ENCODE data around the gene CIT. TPM values are rescaled to one million over a fixed set of nuclear protein-coding genes. Genes with fewer than 3 reads are reported as not detected.

The CIT gene
- total RNA-seq, 1 donor from 2014 or later, result 6.8 TPM

DNA sequence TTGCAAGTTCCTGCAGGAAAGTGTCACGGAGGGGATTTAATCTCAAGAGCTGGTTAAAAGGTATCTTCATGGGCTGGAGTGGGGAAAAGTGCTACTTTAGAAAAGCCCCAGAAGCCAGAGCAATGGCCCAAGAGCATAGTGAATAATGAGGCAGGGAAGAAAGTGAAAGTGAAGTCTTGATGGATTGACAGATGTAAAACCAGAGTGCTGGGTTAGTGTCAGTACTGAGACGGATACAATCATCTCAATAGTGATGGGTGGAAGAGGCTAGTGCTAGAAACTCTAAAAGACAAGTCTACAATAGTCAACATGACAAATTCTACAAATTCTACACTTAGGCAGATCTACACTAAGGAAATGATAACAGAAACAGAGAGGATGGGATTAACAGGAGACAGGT lies 68.1 kb downstream of the CIT start:
- Histone ChIP-seq H3K27ac (ENCODE audit: low read depth, low read length) (no peak overlapping the region), H3K9ac (ENCODE audit: low read depth in 1 of 3, low read length in 3 of 3) (no peak overlapping the region), H3K4me1 (ENCODE audit: control insufficient read depth in 3 of 3, insufficient read depth in 3 of 3, low read length in 3 of 3) (peaks cover 6 to 7% (median 7%) of the 10 kb centered on the region in 3 donors), H3K9me3 (ENCODE audit: control insufficient read depth in 3 of 3, low read length in 3 of 3) (no peaks in the 10 kb centered on the region), H3K4me3 (ENCODE audit: low read length in 3 of 3) (no peak overlapping the region), H3K36me3 (ENCODE audit: control insufficient read depth in 3 of 3, insufficient read depth in 3 of 3, low read length in 3 of 3) (no peaks in the 10 kb centered on the region), H3K27me3 (ENCODE audit: control insufficient read depth in 3 of 3, insufficient read depth in 3 of 3, low read length in 3 of 3) (no peaks in the 10 kb centered on the region)

DNA sequence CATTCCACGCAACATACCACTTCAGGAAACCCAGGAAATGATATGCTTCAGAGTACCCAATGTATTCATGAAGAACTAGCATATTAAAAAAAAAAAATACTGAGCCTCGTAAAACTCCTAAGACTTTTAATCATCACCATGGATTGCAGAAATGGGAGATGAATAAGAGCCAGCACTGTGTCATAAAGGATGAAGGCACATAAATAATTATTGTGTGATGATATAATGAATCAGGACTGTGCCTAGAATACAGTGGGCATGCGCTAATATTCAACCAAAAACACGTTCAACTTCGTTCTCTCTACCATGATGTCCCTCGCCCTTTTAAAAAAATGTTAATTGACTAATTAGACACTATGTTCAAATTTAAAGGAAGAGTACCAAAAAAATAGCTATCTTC lies 68.7 kb downstream of the CIT start:
- H3K9me3 ChIP-seq (ENCODE audit: control insufficient read depth in 3 of 3, low read length in 3 of 3), result no peaks in the 10 kb centered on the region
- H3K36me3 ChIP-seq (ENCODE audit: control insufficient read depth in 3 of 3, insufficient read depth in 3 of 3, low read length in 3 of 3), result no peaks in the 10 kb centered on the region
- H3K9ac ChIP-seq (ENCODE audit: low read depth in 1 of 3, low read length in 3 of 3), result no peak overlapping the region
- H3K4me3 ChIP-seq (ENCODE audit: low read length in 3 of 3), result no peak overlapping the region
- no peak overlapping the region for H3K27ac ChIP-seq (ENCODE audit: low read depth, low read length)
- H3K27me3 ChIP-seq (ENCODE audit: control insufficient read depth in 3 of 3, insufficient read depth in 3 of 3, low read length in 3 of 3), result no peaks in the 10 kb centered on the region
- H3K4me1 ChIP-seq (ENCODE audit: control insufficient read depth in 3 of 3, insufficient read depth in 3 of 3, low read length in 3 of 3), result peaks cover 11 to 13% (median 13%) of the 10 kb centered on the region in 3 donors

DNA sequence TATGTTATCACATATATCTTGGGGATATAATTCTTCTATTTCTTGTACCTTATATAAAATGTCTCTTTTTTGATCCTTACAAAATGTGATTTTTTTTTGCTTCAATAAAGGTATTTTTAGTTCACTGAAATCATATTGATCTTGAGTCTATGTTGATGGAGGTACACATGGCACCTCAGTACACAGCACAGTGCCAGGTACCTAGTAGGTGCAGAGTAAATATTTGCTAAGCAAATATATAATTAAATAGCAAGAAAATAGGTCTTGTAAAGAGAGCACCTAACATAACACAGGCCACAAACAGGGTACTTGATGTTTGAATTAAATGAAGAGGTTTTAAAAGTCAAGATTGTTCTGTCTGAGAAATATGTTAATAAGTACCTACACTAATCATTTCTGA lies 69.7 kb downstream of the CIT start:
- Histone ChIP-seq H3K27ac (ENCODE audit: low read depth, low read length) (no peak overlapping the region), H3K36me3 (ENCODE audit: control insufficient read depth in 3 of 3, insufficient read depth in 3 of 3, low read length in 3 of 3) (no peaks in the 10 kb centered on the region), H3K4me3 (ENCODE audit: low read length in 3 of 3) (no peak overlapping the region), H3K4me1 (ENCODE audit: control insufficient read depth in 3 of 3, insufficient read depth in 3 of 3, low read length in 3 of 3) (peaks cover 14 to 17% (median 15%) of the 10 kb centered on the region in 3 donors), H3K9ac (ENCODE audit: low read depth in 1 of 3, low read length in 3 of 3) (no peak overlapping the region), H3K9me3 (ENCODE audit: control insufficient read depth in 3 of 3, low read length in 3 of 3) (no peaks in the 10 kb centered on the region), H3K27me3 (ENCODE audit: control insufficient read depth in 3 of 3, insufficient read depth in 3 of 3, low read length in 3 of 3) (no peaks in the 10 kb centered on the region)

DNA sequence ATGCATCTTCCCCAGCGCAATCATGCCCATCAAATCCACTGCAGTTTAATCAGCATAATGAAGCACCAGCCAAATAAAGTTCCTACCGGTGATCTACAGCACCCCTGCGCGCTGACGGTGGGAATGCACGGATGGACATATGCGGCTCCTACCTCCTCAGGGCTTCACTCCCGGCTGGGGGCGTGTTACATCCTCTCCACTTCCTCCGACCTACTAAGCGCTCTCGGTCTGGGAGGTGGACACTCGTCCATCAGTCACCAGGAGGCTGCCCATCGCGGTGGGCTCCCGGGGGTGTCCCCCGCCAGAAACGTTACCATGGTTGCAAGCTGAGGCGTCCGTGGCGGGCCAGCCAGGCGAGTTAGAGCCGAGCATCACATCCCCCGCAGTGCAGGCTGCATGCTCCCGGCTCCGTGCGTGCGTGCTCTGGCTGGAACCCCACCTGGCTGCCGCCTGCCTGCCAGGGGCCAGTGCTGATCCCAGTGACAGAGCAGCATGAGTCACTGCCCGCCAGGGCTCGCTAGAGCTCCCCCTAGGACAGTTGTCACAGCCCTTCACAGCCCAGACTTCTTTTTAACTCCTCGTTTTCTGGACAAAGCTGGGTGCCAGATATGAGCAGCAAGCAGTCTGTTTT lies 73.0 kb downstream of the CIT start:
- peak overlapping the region in 1 of 3 donors; percentile 46 for H3K9ac ChIP-seq (ENCODE audit: low read depth in 1 of 3, low read length in 3 of 3)
- no peaks in the 10 kb centered on the region for H3K36me3 ChIP-seq (ENCODE audit: control insufficient read depth in 3 of 3, insufficient read depth in 3 of 3, low read length in 3 of 3)
- peaks cover 14 to 17% (median 15%) of the 10 kb centered on the region in 3 donors for H3K4me1 ChIP-seq (ENCODE audit: control insufficient read depth in 3 of 3, insufficient read depth in 3 of 3, low read length in 3 of 3)
- H3K27ac ChIP-seq (ENCODE audit: low read depth, low read length), result no peak overlapping the region
- H3K27me3 ChIP-seq (ENCODE audit: control insufficient read depth in 3 of 3, insufficient read depth in 3 of 3, low read length in 3 of 3), result no peaks in the 10 kb centered on the region
- peak overlapping the region; percentile 49 to 70 (median 65) for H3K4me3 ChIP-seq (ENCODE audit: low read length in 3 of 3)
- H3K9me3 ChIP-seq (ENCODE audit: control insufficient read depth in 3 of 3, low read length in 3 of 3), result no peaks in the 10 kb centered on the region

DNA sequence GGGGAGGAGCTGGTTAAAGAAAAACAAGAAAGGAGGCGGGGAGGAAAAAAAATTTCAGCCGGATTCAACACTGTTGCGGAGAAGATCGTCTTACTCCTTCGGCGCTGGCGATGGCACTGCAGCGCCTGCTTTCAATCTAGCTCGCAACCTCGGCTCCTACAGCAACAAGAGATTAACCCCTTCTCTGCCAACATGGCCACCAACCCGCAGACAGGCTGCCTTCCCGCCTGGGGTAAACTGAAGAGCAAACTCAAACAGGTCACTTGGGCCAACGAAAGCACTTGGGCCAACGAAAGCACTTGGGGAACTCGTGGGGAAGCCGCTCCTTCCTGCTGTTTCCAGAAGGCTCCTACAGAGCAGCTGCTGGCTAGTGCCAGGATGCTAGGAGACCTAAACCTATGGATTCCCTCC lies 73.7 kb downstream of the CIT start:
- H3K27ac ChIP-seq (ENCODE audit: low read depth, low read length), result no peak overlapping the region
- H3K4me3 ChIP-seq (ENCODE audit: low read length in 3 of 3), result peak overlapping the region; percentile 55 to 70 (median 65)
- H3K4me1 ChIP-seq (ENCODE audit: control insufficient read depth in 3 of 3, insufficient read depth in 3 of 3, low read length in 3 of 3), result peaks cover 14 to 17% (median 15%) of the 10 kb centered on the region in 3 donors
- no peaks in the 10 kb centered on the region for H3K27me3 ChIP-seq (ENCODE audit: control insufficient read depth in 3 of 3, insufficient read depth in 3 of 3, low read length in 3 of 3)
- H3K36me3 ChIP-seq (ENCODE audit: control insufficient read depth in 3 of 3, insufficient read depth in 3 of 3, low read length in 3 of 3), result no peaks in the 10 kb centered on the region
- peak overlapping the region in 2 of 3 donors; percentile 11 to 55 for H3K9ac ChIP-seq (ENCODE audit: low read depth in 1 of 3, low read length in 3 of 3)
- no peaks in the 10 kb centered on the region for H3K9me3 ChIP-seq (ENCODE audit: control insufficient read depth in 3 of 3, low read length in 3 of 3)

DNA sequence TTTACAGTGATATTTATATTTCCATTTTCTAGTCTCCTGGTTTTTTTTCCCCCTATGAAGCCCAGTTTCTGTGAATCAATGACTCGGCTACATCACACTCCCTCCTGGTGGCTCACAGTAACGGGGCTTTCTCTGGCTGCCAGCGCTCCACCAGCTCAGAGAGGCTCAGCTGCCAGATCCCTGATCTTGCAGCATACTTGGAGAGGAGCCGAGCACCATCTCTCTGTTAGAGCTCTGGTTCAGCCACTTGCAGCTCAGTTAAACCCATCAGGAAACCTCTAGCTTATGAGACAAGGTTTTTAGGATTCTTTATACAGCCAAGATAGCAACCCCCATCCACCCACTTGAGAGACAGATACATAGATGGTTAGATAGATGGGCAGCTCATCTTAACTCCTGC lies 74.6 kb downstream of the CIT start:
- no peaks in the 10 kb centered on the region for H3K9me3 ChIP-seq (ENCODE audit: control insufficient read depth in 3 of 3, low read length in 3 of 3)
- no peaks in the 10 kb centered on the region for H3K27me3 ChIP-seq (ENCODE audit: control insufficient read depth in 3 of 3, insufficient read depth in 3 of 3, low read length in 3 of 3)
- no peak overlapping the region for H3K9ac ChIP-seq (ENCODE audit: low read depth in 1 of 3, low read length in 3 of 3)
- no peak overlapping the region for H3K4me3 ChIP-seq (ENCODE audit: low read length in 3 of 3)
- H3K36me3 ChIP-seq (ENCODE audit: control insufficient read depth in 3 of 3, insufficient read depth in 3 of 3, low read length in 3 of 3), result no peaks in the 10 kb centered on the region
- H3K4me1 ChIP-seq (ENCODE audit: control insufficient read depth in 3 of 3, insufficient read depth in 3 of 3, low read length in 3 of 3), result peaks cover 14 to 17% (median 15%) of the 10 kb centered on the region in 3 donors
- H3K27ac ChIP-seq (ENCODE audit: low read depth, low read length), result no peak overlapping the region

DNA sequence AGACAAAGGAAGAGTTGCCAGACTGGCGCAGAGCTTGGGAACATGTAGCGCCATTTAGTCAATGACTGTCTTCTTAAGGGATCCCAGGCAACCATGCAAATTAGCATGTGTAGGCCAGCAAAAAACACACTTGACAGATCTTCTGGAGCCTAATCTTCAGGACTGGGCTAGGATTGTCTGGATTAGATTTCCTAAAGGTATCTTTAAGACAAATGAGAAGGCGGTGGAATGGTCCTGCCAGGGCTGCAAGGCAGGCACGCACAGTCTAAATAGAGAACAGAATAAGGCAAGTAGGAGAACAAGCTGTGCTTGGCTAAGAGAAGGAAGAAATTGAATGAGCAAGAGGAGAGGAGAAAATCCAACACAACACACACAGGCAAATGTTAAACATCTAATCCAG lies 80.0 kb downstream of the CIT start:
- H3K9ac ChIP-seq (ENCODE audit: low read depth in 1 of 3, low read length in 3 of 3), result no peak overlapping the region
- no peak overlapping the region for H3K4me3 ChIP-seq (ENCODE audit: low read length in 3 of 3)
- no peaks in the 10 kb centered on the region for H3K36me3 ChIP-seq (ENCODE audit: control insufficient read depth in 3 of 3, insufficient read depth in 3 of 3, low read length in 3 of 3)
- no peaks in the 10 kb centered on the region for H3K4me1 ChIP-seq (ENCODE audit: control insufficient read depth in 3 of 3, insufficient read depth in 3 of 3, low read length in 3 of 3)
- no peaks in the 10 kb centered on the region for H3K9me3 ChIP-seq (ENCODE audit: control insufficient read depth in 3 of 3, low read length in 3 of 3)
- H3K27me3 ChIP-seq (ENCODE audit: control insufficient read depth in 3 of 3, insufficient read depth in 3 of 3, low read length in 3 of 3), result no peaks in the 10 kb centered on the region
- no peak overlapping the region for H3K27ac ChIP-seq (ENCODE audit: low read depth, low read length)

DNA sequence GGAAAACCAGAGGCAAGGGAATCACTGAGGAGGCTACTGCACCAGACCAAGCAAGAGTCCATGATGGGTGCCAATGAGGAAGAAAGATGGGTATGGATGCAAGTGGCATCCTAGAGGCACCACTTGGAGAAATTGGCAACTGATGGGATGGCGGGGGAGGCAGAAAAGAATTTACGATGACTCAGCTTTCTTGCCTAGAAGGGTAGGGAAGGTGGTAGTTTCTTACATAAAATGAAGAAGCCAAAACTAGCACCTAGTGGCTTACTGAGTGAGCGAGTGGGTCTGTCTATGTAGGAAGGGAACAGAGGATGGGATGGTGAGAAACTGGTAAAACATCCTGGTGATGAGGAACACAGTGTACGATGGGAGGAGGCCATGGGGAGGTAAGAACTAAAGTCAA lies 80.8 kb downstream of the CIT start:
- no peak overlapping the region for H3K4me3 ChIP-seq (ENCODE audit: low read length in 3 of 3)
- no peaks in the 10 kb centered on the region for H3K27me3 ChIP-seq (ENCODE audit: control insufficient read depth in 3 of 3, insufficient read depth in 3 of 3, low read length in 3 of 3)
- no peak overlapping the region for H3K9ac ChIP-seq (ENCODE audit: low read depth in 1 of 3, low read length in 3 of 3)
- no peak overlapping the region for H3K27ac ChIP-seq (ENCODE audit: low read depth, low read length)
- H3K36me3 ChIP-seq (ENCODE audit: control insufficient read depth in 3 of 3, insufficient read depth in 3 of 3, low read length in 3 of 3), result no peaks in the 10 kb centered on the region
- H3K9me3 ChIP-seq (ENCODE audit: control insufficient read depth in 3 of 3, low read length in 3 of 3), result no peaks in the 10 kb centered on the region
- H3K4me1 ChIP-seq (ENCODE audit: control insufficient read depth in 3 of 3, insufficient read depth in 3 of 3, low read length in 3 of 3), result no peaks in the 10 kb centered on the region

DNA sequence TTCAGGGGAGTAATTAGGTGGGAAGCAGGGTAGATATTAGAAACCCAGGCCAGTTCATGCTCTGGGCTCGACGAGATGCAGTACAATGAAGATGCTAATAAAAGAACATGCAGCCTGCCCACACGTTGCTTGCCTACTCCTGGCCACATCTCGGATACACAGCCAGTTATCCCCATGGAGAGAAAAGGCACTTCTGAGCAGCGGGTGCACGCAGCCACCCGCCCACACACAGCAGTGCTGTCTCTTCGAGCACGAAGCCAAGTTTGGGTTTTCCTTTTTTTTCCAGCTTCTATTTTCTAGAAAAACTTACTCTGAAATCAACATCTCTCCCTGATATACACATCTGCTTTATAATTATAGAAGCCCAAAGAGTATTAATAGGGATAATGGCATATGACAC lies 85.7 kb downstream of the CIT start:
- Histone ChIP-seq H3K27me3 (ENCODE audit: control insufficient read depth in 3 of 3, insufficient read depth in 3 of 3, low read length in 3 of 3) (no peaks in the 10 kb centered on the region), H3K9me3 (ENCODE audit: control insufficient read depth in 3 of 3, low read length in 3 of 3) (no peaks in the 10 kb centered on the region), H3K36me3 (ENCODE audit: control insufficient read depth in 3 of 3, insufficient read depth in 3 of 3, low read length in 3 of 3) (no peaks in the 10 kb centered on the region), H3K9ac (ENCODE audit: low read depth in 1 of 3, low read length in 3 of 3) (no peak overlapping the region), H3K4me1 (ENCODE audit: control insufficient read depth in 3 of 3, insufficient read depth in 3 of 3, low read length in 3 of 3) (no peaks in the 10 kb centered on the region), H3K27ac (ENCODE audit: low read depth, low read length) (no peak overlapping the region), H3K4me3 (ENCODE audit: low read length in 3 of 3) (no peak overlapping the region)

DNA sequence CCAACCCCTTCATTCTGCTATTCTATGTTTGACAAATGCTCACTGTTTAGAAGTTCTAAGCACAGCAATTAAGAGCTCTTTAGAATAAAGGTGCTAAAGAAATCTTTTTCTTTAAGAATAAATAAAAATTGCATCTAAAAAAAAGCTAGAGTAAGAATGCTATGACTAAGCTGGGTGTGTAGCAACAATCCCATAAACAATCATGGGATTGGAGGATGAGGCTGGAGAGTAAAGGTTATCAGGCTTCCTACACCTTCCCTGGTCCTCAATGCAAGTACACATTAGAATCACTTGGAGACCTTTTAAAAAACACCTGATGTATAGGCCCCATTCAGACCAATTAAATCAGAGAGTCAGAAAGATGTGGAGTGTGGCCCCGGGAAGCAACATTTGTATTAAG lies 88.3 kb downstream of the CIT start:
- no peak overlapping the region for H3K4me3 ChIP-seq (ENCODE audit: low read length in 3 of 3)
- H3K36me3 ChIP-seq (ENCODE audit: control insufficient read depth in 3 of 3, insufficient read depth in 3 of 3, low read length in 3 of 3), result no peaks in the 10 kb centered on the region
- H3K4me1 ChIP-seq (ENCODE audit: control insufficient read depth in 3 of 3, insufficient read depth in 3 of 3, low read length in 3 of 3), result no peaks in the 10 kb centered on the region

More for the DNA sequence above, 88.3 kb downstream of the CIT start:
- Histone ChIP-seq H3K9ac (ENCODE audit: low read depth in 1 of 3, low read length in 3 of 3) (no peak overlapping the region), H3K9me3 (ENCODE audit: control insufficient read depth in 3 of 3, low read length in 3 of 3) (no peaks in the 10 kb centered on the region), H3K27ac (ENCODE audit: low read depth, low read length) (no peak overlapping the region), H3K27me3 (ENCODE audit: control insufficient read depth in 3 of 3, insufficient read depth in 3 of 3, low read length in 3 of 3) (no peaks in the 10 kb centered on the region)
